Activated CD4-positive, alpha-beta memory T cell treated with anti-CD3 and anti-CD28 coated beads for 36 hours (primary cell): ENCODE measurements around the gene FLYWCH1. TPM values are rescaled to one million over a fixed set of nuclear protein-coding genes. Genes with fewer than 3 reads are reported as not detected.

ENCODE experiments used
- CTCF ChIA-PET: fragments of 350-600 bp; sonication (Branson Sonifier 250); formaldehyde crosslinking; loops from one replicate; lab custom pipeline; 2021; ENCODE audit warnings: antibody characterized with exemption, inconsistent platforms; lab: Charles Lee
- POLR2A ChIA-PET: fragments of 350-600 bp; sonication (Branson Sonifier 250); formaldehyde crosslinking; loops from one replicate; lab custom pipeline; 2021; ENCODE audit warnings: antibody characterized with exemption; lab: Charles Lee
- DNase-seq: peaks from one replicate; pipeline ENCODE4 v3.0.0-alpha.2; 2020
- H3K27ac Mint-ChIP-seq: one replicate; pipeline ENCODE4 v1.8.0; 2021; ENCODE audit warnings: mixed read lengths
- H3K27me3 Mint-ChIP-seq: one replicate; pipeline ENCODE4 v1.8.0; 2021; ENCODE audit warnings: mixed read lengths
- H3K36me3 Mint-ChIP-seq: one replicate; pipeline ENCODE4 v1.8.0; 2021; ENCODE audit warnings: mixed read lengths
- H3K4me1 Mint-ChIP-seq: one replicate; pipeline ENCODE4 v1.8.0; 2021; ENCODE audit warnings: low read depth, mixed read lengths
- H3K4me3 Mint-ChIP-seq: one replicate; pipeline ENCODE4 v1.8.0; 2021; ENCODE audit warnings: mild to moderate bottlenecking, mixed read lengths
- H3K9me3 Mint-ChIP-seq: one replicate; pipeline ENCODE4 v1.8.0; 2021; ENCODE audit warnings: mixed read lengths
- intact Hi-C: fragments of 100-400 bp; cut with micrococcal nuclease; formaldehyde crosslinking; loops from one replicate; pipeline ENCODE4 v1.15.1; 2023
- total RNA-seq, 2 experiments: library from RNA; stranded (reverse); gene quantifications; one replicate each; pipeline ENCODE4 v1.2.3, GENCODE V29; 2021

FLYWCH1 gene
- 10 to 100 TPM; 49.2 to 52.2 TPM for total RNA-seq

DNA sequence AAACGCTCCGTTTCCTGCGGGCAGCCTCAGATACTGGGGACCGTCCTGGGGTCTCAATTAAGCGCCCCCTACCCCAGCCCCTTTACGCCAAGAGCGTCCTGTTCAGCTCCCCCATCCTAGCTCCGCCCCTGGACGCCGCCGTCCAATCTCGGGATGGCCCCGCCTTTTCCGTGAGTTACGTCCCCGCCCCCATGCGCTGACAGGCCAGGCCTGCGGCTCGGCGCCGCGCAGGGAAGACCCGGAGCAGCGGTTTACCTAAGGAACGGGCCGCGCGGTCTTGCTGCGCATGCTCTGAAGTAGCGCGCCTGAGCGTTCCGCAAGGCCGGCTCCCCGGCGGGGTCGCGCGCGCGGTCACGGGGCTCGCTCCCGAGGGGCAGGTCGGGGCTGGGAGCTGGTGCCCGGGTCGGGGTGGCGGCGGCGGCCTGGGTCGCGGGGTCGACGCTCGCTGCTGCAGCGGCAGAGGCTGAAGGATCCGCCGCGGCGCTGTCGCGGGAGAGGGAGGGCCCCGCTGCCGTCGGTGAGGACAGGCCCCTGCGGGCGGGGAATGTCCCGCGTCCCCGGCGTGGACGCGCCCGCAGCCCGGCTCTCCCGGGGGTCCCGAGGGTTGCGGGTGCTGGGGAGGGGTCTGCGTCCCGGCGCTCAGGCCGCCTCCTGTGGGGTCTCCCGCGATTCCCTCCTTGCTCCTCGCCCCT, at the start of gene FLYWCH1:
Gene FLYWCH1, plus strand, starts transcription at position 294 of the 692 bp plus-strand sequence. CDS start 17,755 bp downstream, outside the sequence.
- POLR2A ChIA-PET, result interaction anchor here (0.7 to 1.9 kb wide), 3 partner anchors 29 to 108 kb away, joined by 3 to 7 read pairs (median 3); partner anchors contain the start of genes FLYWCH2 and TNFRSF12A
- Mint-ChIP-seq H3K27me3 (no peaks in the 10 kb centered on the region), H3K36me3 (peaks cover 9% of the 10 kb centered on the region), H3K4me1 (peaks cover 37% of the 10 kb centered on the region), H3K4me3 (peak within 1 kb of the TSS; percentile 87), H3K9me3 (no peaks in the 10 kb centered on the region), H3K27ac (peak within 1 kb of the TSS; percentile 80)
- DNase-seq, result peak; percentile 99
- CTCF ChIA-PET, result interaction anchor here (0.6 to 3.2 kb wide), 13 partner anchors 8 to 248 kb away, joined by 3 to 14 read pairs (median 4); partner anchors contain the start of gene FLYWCH2
- intact Hi-C loops, result loop anchor here (5.0 kb wide), 2 partner anchors 44 to 111 kb away; partner anchors contain the start of genes HCFC1R1, THOC6 and TNFRSF12A

DNA sequence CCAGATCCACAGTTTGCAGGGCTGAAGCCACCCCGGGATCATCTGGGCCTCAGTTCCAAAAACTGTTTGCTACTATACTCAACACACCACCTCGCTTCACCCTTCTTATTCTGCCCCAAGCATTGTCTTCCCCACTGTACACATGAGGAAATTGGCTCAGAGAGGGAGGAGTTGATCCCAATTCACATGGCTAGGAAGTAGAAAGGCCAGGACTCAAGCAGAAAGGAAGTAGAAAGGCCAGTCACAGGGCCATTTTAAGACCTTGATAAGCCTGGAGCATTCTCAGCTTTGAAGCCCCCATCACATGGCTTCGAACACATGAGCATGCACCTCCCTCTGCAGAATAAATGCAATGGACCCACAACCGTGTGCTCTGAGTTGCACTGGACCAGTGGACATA, 46.1 kb upstream of the FLYWCH1 start:
- POLR2A ChIA-PET, result interaction anchor here (1.1 kb wide), 1 partner anchor 24 kb away, joined by 3 read pairs; no protein-coding TSS in a partner anchor
- DNase-seq, result no peak
- no peak overlapping the region for H3K4me3 Mint-ChIP-seq
- peaks cover 5% of the 10 kb centered on the region for H3K27me3 Mint-ChIP-seq
- intact Hi-C loops, result loop anchor here (5.0 to 10.0 kb wide), 3 partner anchors 47 to 201 kb away; partner anchors contain the start of genes ELOB and FLYWCH1
- H3K27ac Mint-ChIP-seq, result no peak overlapping the region
- H3K36me3 Mint-ChIP-seq, result no peaks in the 10 kb centered on the region
- H3K4me1 Mint-ChIP-seq, result peaks cover 12% of the 10 kb centered on the region
- peaks cover 5% of the 10 kb centered on the region for H3K9me3 Mint-ChIP-seq
- CTCF ChIA-PET, result interaction anchor here (1.6 to 4.0 kb wide), 2 partner anchors 12 to 27 kb away, joined by 6 to 21 read pairs; no protein-coding TSS in a partner anchor

- H3K36me3 Mint-ChIP-seq, result no peaks in the 10 kb centered on the region
- peaks cover 2% of the 10 kb centered on the region for H3K27me3 Mint-ChIP-seq
- peaks cover 12% of the 10 kb centered on the region for H3K4me1 Mint-ChIP-seq
- H3K27ac Mint-ChIP-seq, result peak overlapping the region; percentile 6
- ChIA-PET CTCF (interaction anchor here (1.6 to 4.0 kb wide), 2 partner anchors 12 to 27 kb away, joined by 6 to 21 read pairs; no protein-coding TSS in a partner anchor), POLR2A (interaction anchor here (1.1 kb wide), 1 partner anchor 24 kb away, joined by 3 read pairs; no protein-coding TSS in a partner anchor)
- intact Hi-C loops, result loop anchor here (5.0 to 10.0 kb wide), 3 partner anchors 46 to 202 kb away; partner anchors contain the start of genes ELOB and FLYWCH1
- no peak overlapping the region for H3K4me3 Mint-ChIP-seq
- H3K9me3 Mint-ChIP-seq, result peaks cover under 1% of the 10 kb centered on the region
- DNase-seq, result no peak
Measured at GRCh38 chr16:2866431-2866830, 45.3 kb upstream of the FLYWCH1 start.

DNA sequence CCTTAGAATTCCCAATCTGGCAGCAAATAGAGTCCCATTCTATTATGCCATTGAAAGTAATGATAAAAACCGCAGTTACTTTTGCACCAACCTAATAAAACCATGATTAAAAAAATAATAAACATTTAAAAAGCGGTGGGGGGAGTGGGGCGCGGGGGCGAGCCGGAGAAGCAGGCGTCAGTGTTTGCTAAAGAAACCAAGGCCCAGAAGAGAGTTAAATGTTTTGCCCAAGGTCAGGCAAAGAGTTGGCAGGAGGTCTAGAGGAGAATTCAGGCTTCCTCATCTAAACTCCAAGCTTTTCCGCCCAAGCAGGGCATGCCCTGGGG, 44.1 kb upstream of the FLYWCH1 start:
- ChIA-PET POLR2A (interaction anchor here (0.6 to 2.0 kb wide), 8 partner anchors 15 to 204 kb away, joined by 3 to 19 read pairs (median 4); partner anchors contain the start of genes FLYWCH2, KCTD5 and SRRM2), CTCF (interaction anchor here (0.7 to 2.3 kb wide), 25 partner anchors 12 to 186 kb away, joined by 3 to 60 read pairs (median 6); partner anchors contain the start of genes ELOB, FLYWCH2, KCTD5 and PRSS27)
- no peaks in the 10 kb centered on the region for H3K27me3 Mint-ChIP-seq
- H3K4me1 Mint-ChIP-seq, result peaks cover 12% of the 10 kb centered on the region
- peak overlapping the region; percentile 91 for H3K4me3 Mint-ChIP-seq
- H3K27ac Mint-ChIP-seq, result peak overlapping the region; percentile 90
- intact Hi-C loops, result loop anchor here (5.0 to 10.0 kb wide), 3 partner anchors 45 to 203 kb away; partner anchors contain the start of genes ELOB and FLYWCH1
- no peak for DNase-seq
- no peaks in the 10 kb centered on the region for H3K9me3 Mint-ChIP-seq
- no peaks in the 10 kb centered on the region for H3K36me3 Mint-ChIP-seq

GRCh38 chr16:2867987-2868789, 43.5 kb upstream of the FLYWCH1 start:
- POLR2A ChIA-PET, result interaction anchor here (0.6 to 2.0 kb wide), 10 partner anchors 14 to 204 kb away, joined by 3 to 19 read pairs (median 4); partner anchors contain the start of genes FLYWCH2, KCTD5 and SRRM2
- Mint-ChIP-seq H3K9me3 (no peaks in the 10 kb centered on the region), H3K27ac (peak overlapping the region; percentile 90), H3K36me3 (no peaks in the 10 kb centered on the region), H3K4me3 (peak overlapping the region; percentile 91), H3K27me3 (no peaks in the 10 kb centered on the region), H3K4me1 (peaks cover 12% of the 10 kb centered on the region)
- DNase-seq, result peak; percentile 99
- CTCF ChIA-PET, result interaction anchor here (0.7 to 2.3 kb wide), 28 partner anchors 11 to 186 kb away, joined by 3 to 60 read pairs (median 6); partner anchors contain the start of genes ELOB, FLYWCH2, KCTD5 and PRSS27
- intact Hi-C loops, result loop anchor here (1.0 to 10.0 kb wide), 6 partner anchors 29 to 203 kb away; partner anchors contain the start of genes ELOB, FLYWCH1 and SRRM2

DNA sequence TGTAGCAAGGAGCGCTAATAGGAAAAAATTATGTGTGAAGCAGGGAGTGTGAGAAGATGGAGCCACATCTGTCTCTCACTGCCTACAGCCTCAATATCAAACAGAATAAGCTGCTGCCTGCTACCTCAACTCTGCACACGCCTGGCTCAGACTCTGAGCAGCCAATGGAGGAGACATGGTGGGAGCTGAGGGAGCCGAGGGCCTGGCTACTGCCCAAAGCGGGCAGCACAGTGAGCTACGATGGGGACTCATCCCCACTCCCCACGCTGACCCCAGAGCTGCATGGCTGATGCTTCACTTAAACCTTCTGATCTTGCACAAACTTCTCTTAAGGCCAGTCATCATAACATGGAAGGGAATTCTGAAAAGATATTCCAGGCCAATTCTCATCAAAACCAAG, 39.8 kb upstream of the FLYWCH1 start:
- intact Hi-C loops, result no loop called here
- Mint-ChIP-seq H3K4me3 (no peak overlapping the region), H3K4me1 (peaks cover 6% of the 10 kb centered on the region), H3K27ac (no peak overlapping the region), H3K36me3 (no peaks in the 10 kb centered on the region), H3K9me3 (no peaks in the 10 kb centered on the region), H3K27me3 (no peaks in the 10 kb centered on the region)
- ChIA-PET POLR2A (interaction anchor here (1.2 kb wide), 1 partner anchor 11 kb away, joined by 4 read pairs; the partner anchor contains the start of gene FLYWCH2), CTCF (interaction anchor here (0.9 to 2.4 kb wide), 4 partner anchors 9 to 41 kb away, joined by 3 to 17 read pairs (median 5); no protein-coding TSS in a partner anchor)
- DNase-seq, result no peak

- ChIA-PET POLR2A (no interaction called here), CTCF (interaction anchor here (0.6 to 1.4 kb wide), 8 partner anchors 10 to 59 kb away, joined by 3 to 12 read pairs (median 3); partner anchors contain the start of gene FLYWCH1)
- no peak overlapping the region for H3K27ac Mint-ChIP-seq
- intact Hi-C loops, result no loop called here
- no peak overlapping the region for H3K4me3 Mint-ChIP-seq
- H3K4me1 Mint-ChIP-seq, result no peaks in the 10 kb centered on the region
- DNase-seq, result no peak
- H3K27me3 Mint-ChIP-seq, result no peaks in the 10 kb centered on the region
- no peaks in the 10 kb centered on the region for H3K36me3 Mint-ChIP-seq
- no peaks in the 10 kb centered on the region for H3K9me3 Mint-ChIP-seq
Measured at GRCh38 chr16:2874032-2874911, 37.5 kb upstream of the FLYWCH1 start.

GRCh38 chr16:2874912-2875362, 36.8 kb upstream of the FLYWCH1 start:
- no peaks in the 10 kb centered on the region for H3K4me1 Mint-ChIP-seq
- H3K27ac Mint-ChIP-seq, result no peak overlapping the region
- CTCF ChIA-PET, result interaction anchor here (0.6 to 1.4 kb wide), 8 partner anchors 10 to 58 kb away, joined by 3 to 12 read pairs (median 3); partner anchors contain the start of gene FLYWCH1
- peak; percentile 80 for DNase-seq
- H3K27me3 Mint-ChIP-seq, result no peaks in the 10 kb centered on the region
- POLR2A ChIA-PET, result no interaction called here
- H3K9me3 Mint-ChIP-seq, result peaks cover 4% of the 10 kb centered on the region
- no peaks in the 10 kb centered on the region for H3K36me3 Mint-ChIP-seq
- intact Hi-C loops, result no loop called here
- H3K4me3 Mint-ChIP-seq, result no peak overlapping the region

DNA sequence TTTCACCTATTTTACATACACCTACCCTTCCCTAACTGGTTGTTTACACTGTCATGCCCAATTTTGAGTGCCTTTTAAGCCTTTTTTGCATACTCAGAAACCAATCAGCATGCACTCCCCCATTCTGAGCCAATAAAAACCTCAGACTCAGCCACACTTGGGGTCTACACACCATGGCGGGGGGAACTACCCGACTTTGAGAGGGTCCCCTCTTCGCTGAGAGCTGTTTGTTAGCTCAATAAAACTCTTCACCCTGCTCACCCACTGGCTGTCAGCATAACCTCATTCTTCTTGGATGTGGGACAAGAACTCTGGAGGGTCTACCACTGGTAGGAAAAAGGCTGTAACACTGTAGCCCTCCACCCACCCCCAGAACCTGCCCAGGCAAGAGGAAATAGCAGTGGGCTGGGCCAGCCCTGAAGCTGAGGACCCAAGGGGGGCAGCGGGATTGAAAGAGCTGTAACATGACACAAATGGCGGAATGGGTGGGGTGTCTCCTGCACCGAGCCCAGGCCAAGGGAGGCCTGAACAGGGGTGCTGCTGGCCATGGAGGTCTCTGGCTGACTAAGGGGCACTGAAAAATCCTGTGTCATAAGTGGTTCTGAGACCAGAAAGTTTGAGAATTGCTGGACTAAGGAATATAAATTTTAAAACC, 31.8 kb upstream of the FLYWCH1 start:
- Mint-ChIP-seq H3K4me1 (peaks cover 7% of the 10 kb centered on the region), H3K36me3 (no peaks in the 10 kb centered on the region), H3K9me3 (peaks cover 5% of the 10 kb centered on the region), H3K27ac (no peak overlapping the region), H3K4me3 (no peak overlapping the region), H3K27me3 (no peaks in the 10 kb centered on the region)
- ChIA-PET POLR2A (no interaction called here), CTCF (interaction anchor here (1.1 to 2.1 kb wide), 4 partner anchors 8 to 47 kb away, joined by 3 to 11 read pairs (median 4); partner anchors contain the start of gene FLYWCH1)
- DNase-seq, result no peak
- intact Hi-C loops, result loop anchor here (5.0 kb wide), 1 partner anchor 37 kb away; no protein-coding TSS in a partner anchor
